B cell (primary cell): ENCODE data around the gene FCER1G. TPM values are rescaled to one million over a fixed set of nuclear protein-coding genes. Genes with fewer than 3 reads are reported as not detected.
A peak's percentile ranks its signal among the peaks of the same experiment; 100 is the strongest.

Source experiments
- ATAC-seq: fragments of 200-7000 bp; cut with Tn5 transposase; one replicate; pipeline ENCODE4 v1.10.0; 2021; ENCODE audit warnings: low read depth, mild to moderate bottlenecking, moderate number of reproducible peaks, moderate library complexity
- CTCF ChIA-PET: fragments of 350-600 bp; sonication (Branson Sonifier 250); formaldehyde crosslinking; loops from one replicate; lab custom pipeline; 2021; ENCODE audit warnings: antibody characterized with exemption, inconsistent platforms; lab: Charles Lee
- POLR2A ChIA-PET: fragments of 350-600 bp; sonication (Branson Sonifier 250); formaldehyde crosslinking; loops from one replicate; lab custom pipeline; 2021; ENCODE audit warnings: antibody characterized with exemption; lab: Charles Lee
- DNase-seq: peaks from one replicate; pipeline ENCODE4 v3.0.0; 2013
- H2AFZ ChIP-seq: 2 replicates; pipeline ENCODE4 v1.6.1; 2012; ENCODE audit warnings: mild to moderate bottlenecking, low read depth, low read length; ENCODE audit not compliant: insufficient read depth, poor library complexity, severe bottlenecking
- H3K27ac ChIP-seq, 2 donors: 1 replicate in 1 of 2; 2 replicates in 1 of 2; pipeline ENCODE4 v1.5.1; 2012 to 2013; ENCODE audit warnings: low read length in 2 of 2, mild to moderate bottlenecking in 2 of 2, moderate library complexity in 1 of 2
- H3K27me3 ChIP-seq, 4 experiments: fragments of 200-600 bp in 1 of 4; sonication (generic) in 1 of 4; replicated peaks in 1 of 4; 1 replicate in 2 of 4; 2 replicates in 2 of 4; pipeline versions ENCODE4 v1.6.1 to v1.7.0; 2013 to 2016; ENCODE audit warnings: low read length in 3 of 4, mild to moderate bottlenecking in 2 of 4, mixed read lengths in 1 of 4, moderate library complexity in 1 of 4; ENCODE audit not compliant: insufficient read depth in 4 of 4, control insufficient read depth in 3 of 4; ENCODE audit errors: control extremely low read depth in 1 of 4
- H3K36me3 ChIP-seq, 2 experiments: replicated peaks in 1 of 2; 1 replicate in 1 of 2; 2 replicates in 1 of 2; pipeline versions ENCODE4 v1.6.1 to v1.7.1; 2013; ENCODE audit warnings: low read length in 1 of 2; ENCODE audit not compliant: insufficient read depth in 2 of 2, control insufficient read depth in 1 of 2; ENCODE audit errors: control extremely low read depth in 1 of 2, extremely low read depth in 1 of 2
- H3K4me1 ChIP-seq, 2 donors: fragments of 200-600 bp in 1 of 2; sonication (generic) in 1 of 2; 1 replicate in 1 of 2; 2 replicates in 1 of 2; pipeline versions ENCODE4 v1.5.1 to v1.6.1; 2013 to 2017; ENCODE audit warnings: low read length in 2 of 2; ENCODE audit not compliant: control insufficient read depth in 2 of 2, insufficient read depth in 2 of 2
- H3K4me2 ChIP-seq: replicated peaks from 2 replicates; pipeline ENCODE3; 2012; ENCODE audit warnings: mild to moderate bottlenecking, low read depth, low read length; ENCODE audit not compliant: poor library complexity, severe bottlenecking
- H3K4me3 ChIP-seq, 5 experiments: fragments of 200-600 bp in 1 of 5; sonication (generic) in 1 of 5; 1 replicate in 3 of 5; 2 replicates in 2 of 5; pipeline versions ENCODE4 v1.5.1 to v1.7.0; 2011 to 2016; ENCODE audit warnings: low read length in 4 of 5, mild to moderate bottlenecking in 4 of 5, low read depth in 2 of 5, control low read depth in 1 of 5, moderate library complexity in 1 of 5; ENCODE audit not compliant: insufficient read depth in 1 of 5; ENCODE audit errors: control extremely low read depth in 1 of 5, extremely low read depth in 1 of 5
- H3K79me2 ChIP-seq: fragments of 200-600 bp; sonication (generic); one replicate; pipeline ENCODE4 v1.6.0; 2016; ENCODE audit warnings: low read length; ENCODE audit not compliant: control insufficient read depth, insufficient read depth
- H3K9ac ChIP-seq: fragments of 200-600 bp; sonication (generic); 2 replicates; pipeline ENCODE4 v1.6.1; 2017; ENCODE audit warnings: mild to moderate bottlenecking, low read length, moderate library complexity
- H3K9me3 ChIP-seq, 3 donors: one replicate each; pipeline versions ENCODE4 v1.6.1 to v1.7.1; 2013; ENCODE audit warnings: low read length in 2 of 3; ENCODE audit not compliant: control insufficient read depth in 2 of 3, insufficient read depth in 1 of 3; ENCODE audit errors: control extremely low read depth in 1 of 3
- H4K20me1 ChIP-seq: 2 replicates; pipeline ENCODE4 v1.6.0; 2012; ENCODE audit warnings: mild to moderate bottlenecking, low read length; ENCODE audit not compliant: insufficient read depth, control insufficient read depth, poor library complexity, severe bottlenecking
- H3K27ac Mint-ChIP-seq: one replicate; pipeline ENCODE4 v1.8.0; 2021; ENCODE audit warnings: mixed read lengths
- H3K27me3 Mint-ChIP-seq: one replicate; pipeline ENCODE4 v1.8.0; 2021; ENCODE audit warnings: mixed read lengths
- H3K4me1 Mint-ChIP-seq: one replicate; pipeline ENCODE4 v1.8.0; 2021; ENCODE audit warnings: mixed read lengths
- H3K4me3 Mint-ChIP-seq: one replicate; pipeline ENCODE4 v1.8.0; 2021; ENCODE audit warnings: mixed read lengths
- H3K9me3 Mint-ChIP-seq: one replicate; pipeline ENCODE4 v1.8.0; 2022; ENCODE audit warnings: mixed read lengths; ENCODE audit not compliant: insufficient read depth
- EZH2 ChIP-seq: IDR thresholded peaks from 2 replicates; pipeline ENCODE4 v1.6.1; 2012; ENCODE audit warnings: borderline replicate concordance, low read depth, mild to moderate bottlenecking, moderate library complexity, low read length; ENCODE audit not compliant: insufficient read depth, poor library complexity, severe bottlenecking
- WGBS: methylation state at CpG from one replicate; pipeline ENCODE4 v1.1.5; 2013; ENCODE audit warnings: missing lambda C conversion rate; ENCODE audit not compliant: insufficient coverage; 5-methylcytosine and 5-hydroxymethylcytosine counted together
- intact Hi-C: fragments of 100-400 bp; cut with micrococcal nuclease; formaldehyde crosslinking; loops from one replicate; pipeline ENCODE4 v1.10.0; 2022
- polyA plus RNA-seq: library from polyadenylated mRNA; depleted of rRNA; stranded (reverse); fragments of >200 nt; gene quantifications from 2 replicates; pipeline ENCODE4 v1.2.3, GENCODE V29; 2012
- total RNA-seq, 2 donors: library from RNA; stranded (reverse); fragments of 120-200 nt in 1 of 2; gene quantifications; 1 replicate in 1 of 2; 2 replicates in 1 of 2; pipeline versions ENCODE4 v1.2.3 to v1.2.4, GENCODE V29; 2013 to 2022
- TF ChIP-seq, protein P1 (sequence below): fragments of 200-600 bp; IDR thresholded peaks from one replicate; pipeline ENCODE4 v1.8.0; 2022; ENCODE audit warnings: antibody characterized with exemption, mild to moderate bottlenecking

Gene FCER1G
- total and polyA plus RNA-seq, 2 donors (not counting 1 experiment from before 2014, with no cell fraction given) = 0.76 to 13.6 TPM

DNA sequence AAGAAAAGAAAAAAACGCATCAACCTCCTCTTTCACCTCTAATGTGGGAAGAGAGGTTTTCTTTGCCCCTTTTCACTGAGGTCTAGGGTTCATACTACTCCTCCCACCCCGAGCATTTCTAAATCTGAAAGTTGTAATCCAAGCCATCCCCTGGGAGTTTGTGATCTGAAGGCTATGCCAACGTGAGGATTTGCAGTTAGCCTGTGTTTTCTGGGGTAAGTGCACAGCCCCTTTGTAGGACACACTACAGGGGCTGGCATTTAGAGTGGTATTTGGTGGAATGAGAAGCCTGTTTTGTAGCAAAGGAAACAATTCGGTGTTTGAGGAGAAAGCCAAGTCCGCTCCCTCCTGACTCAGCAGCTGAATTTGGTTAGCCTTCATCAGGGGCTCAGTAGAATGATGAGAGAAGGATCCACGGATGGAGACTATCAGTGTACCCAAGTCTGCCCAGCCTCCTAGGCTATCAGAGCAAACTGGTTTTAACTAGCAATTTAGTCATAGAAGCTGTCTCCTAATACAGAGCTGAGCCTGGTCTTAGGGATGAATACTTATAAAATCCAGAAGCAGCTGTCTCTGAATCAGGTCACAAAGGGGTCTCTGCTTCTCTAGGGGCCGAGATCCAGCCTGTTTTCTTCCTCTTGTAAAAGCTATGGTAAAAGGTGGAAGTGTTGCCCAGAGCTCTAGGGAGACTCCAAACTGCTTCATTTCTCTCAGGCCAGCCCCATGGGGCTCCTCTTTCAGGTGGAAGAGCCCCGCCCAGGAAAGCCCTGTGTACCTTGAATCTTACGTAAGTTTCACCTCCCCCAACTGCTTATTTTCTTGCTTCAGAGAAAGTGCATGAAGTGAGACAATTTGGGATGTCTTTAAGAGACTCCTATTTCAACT is 45.5 kb downstream of the FCER1G start:
- no peak overlapping the region for H3K27ac ChIP-seq
- ChIA-PET POLR2A (no interaction called here), CTCF (interaction anchor here (0.9 to 1.8 kb wide), 2 partner anchors 31 to 68 kb away, joined by 3 to 4 read pairs; no protein-coding TSS in a partner anchor)
- Mint-ChIP-seq H3K27ac (no peak overlapping the region), H3K27me3 (peaks cover 65% of the 10 kb centered on the region), H3K4me1 (peaks cover 35% of the 10 kb centered on the region), H3K4me3 (peak overlapping the region; percentile 7), H3K9me3 (peaks cover 9% of the 10 kb centered on the region)
- H3K4me3 ChIP-seq = no peak overlapping the region
- 44% methylated on average over 5 of the region's 9 CpGs for whole genome bisulfite sequencing
- no peaks in the 10 kb centered on the region for H3K79me2 ChIP-seq
- intact Hi-C loops = no loop called here
- H3K4me1 ChIP-seq = peaks cover 18 to 22% of the 10 kb centered on the region in 2 donors
- ATAC-seq (peak; percentile 12), DNase-seq (no peak)
- H4K20me1 ChIP-seq = no peaks in the 10 kb centered on the region
- H3K27me3 ChIP-seq = peaks cover 0 to 54% (median 34%) of the 10 kb centered on the region in 4 experiments
- TF ChIP-seq, protein P1, sequence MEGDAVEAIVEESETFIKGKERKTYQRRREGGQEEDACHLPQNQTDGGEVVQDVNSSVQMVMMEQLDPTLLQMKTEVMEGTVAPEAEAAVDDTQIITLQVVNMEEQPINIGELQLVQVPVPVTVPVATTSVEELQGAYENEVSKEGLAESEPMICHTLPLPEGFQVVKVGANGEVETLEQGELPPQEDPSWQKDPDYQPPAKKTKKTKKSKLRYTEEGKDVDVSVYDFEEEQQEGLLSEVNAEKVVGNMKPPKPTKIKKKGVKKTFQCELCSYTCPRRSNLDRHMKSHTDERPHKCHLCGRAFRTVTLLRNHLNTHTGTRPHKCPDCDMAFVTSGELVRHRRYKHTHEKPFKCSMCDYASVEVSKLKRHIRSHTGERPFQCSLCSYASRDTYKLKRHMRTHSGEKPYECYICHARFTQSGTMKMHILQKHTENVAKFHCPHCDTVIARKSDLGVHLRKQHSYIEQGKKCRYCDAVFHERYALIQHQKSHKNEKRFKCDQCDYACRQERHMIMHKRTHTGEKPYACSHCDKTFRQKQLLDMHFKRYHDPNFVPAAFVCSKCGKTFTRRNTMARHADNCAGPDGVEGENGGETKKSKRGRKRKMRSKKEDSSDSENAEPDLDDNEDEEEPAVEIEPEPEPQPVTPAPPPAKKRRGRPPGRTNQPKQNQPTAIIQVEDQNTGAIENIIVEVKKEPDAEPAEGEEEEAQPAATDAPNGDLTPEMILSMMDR = no peak
- no peak for TF ChIP-seq EZH2
- no peak overlapping the region for H3K9ac ChIP-seq
- H2AFZ ChIP-seq = no peak overlapping the region
- H3K36me3 ChIP-seq = no peaks in the 10 kb centered on the region
- peaks cover 0 to 26% (median 15%) of the 10 kb centered on the region in 3 donors for H3K9me3 ChIP-seq
- no peak overlapping the region for H3K4me2 ChIP-seq
